ENCODE data around the gene LRRC15.
A peak's percentile ranks its signal among the peaks of the same experiment; 100 is the strongest.

Gene LRRC15

DNA sequence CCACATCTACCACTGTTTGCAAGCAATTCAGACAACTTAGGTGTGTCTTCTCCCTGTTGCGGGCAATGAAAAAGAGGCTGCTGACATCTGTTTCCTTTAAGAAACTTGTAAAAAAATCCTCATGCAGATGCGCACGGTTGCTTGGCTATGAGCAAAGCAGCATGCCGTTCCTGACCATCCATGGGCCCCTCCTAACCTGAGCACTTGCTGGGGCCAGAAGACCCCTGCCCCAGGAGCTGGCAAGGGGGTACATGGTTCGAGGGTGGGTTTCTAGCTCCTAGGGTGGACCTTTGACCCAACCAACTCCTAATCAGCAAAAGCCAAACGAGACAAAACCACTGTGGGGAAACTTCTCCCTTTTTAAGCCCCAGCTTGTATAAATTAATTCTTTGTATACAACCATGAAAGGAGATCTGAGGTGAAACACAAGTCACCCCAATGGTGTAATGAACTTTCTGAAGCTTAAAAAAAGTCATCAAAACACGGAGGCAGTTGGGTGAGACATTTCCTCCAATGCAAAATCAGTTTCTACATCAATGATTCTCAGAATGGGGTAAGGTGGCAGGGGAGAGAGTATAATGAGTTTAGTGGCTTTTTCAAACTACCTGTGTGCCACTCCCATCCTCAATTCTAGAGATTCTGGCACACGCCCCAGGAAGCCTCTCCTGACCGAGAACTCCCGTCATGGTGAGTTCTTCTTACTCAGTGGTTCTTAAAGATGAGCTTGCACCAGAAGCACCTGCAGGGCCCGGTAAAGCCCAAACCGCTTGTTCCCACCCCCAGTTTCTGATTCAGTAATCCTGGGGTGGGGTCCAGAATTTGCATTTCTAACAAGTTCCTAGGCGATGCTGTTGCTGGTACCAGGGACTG, 62.5 kb downstream of the LRRC15 start:
- no peak overlapping the region for H3K14ac ChIP-seq (ENCODE audit: low read length in 2 of 2)
- H2AFZ ChIP-seq (ENCODE audit: low read depth, low read length) = no peak overlapping the region
- no peak overlapping the region for H3K23ac ChIP-seq (ENCODE audit: low read length in 2 of 2)
- no peaks in the 10 kb centered on the region for H3K9me3 ChIP-seq (ENCODE audit: control insufficient read depth, low read length)
- H2BK12ac ChIP-seq (ENCODE audit: low read length in 2 of 2) = no peak overlapping the region
- H2BK15ac ChIP-seq (ENCODE audit: low read depth, poor library complexity, severe bottlenecking) = no peak overlapping the region
- H3K4ac ChIP-seq (ENCODE audit: low read depth in 1 of 2, low read length in 2 of 2) = no peak overlapping the region
- H3K4me3 ChIP-seq (ENCODE audit: insufficient read depth in 1 of 2, low read depth in 1 of 2, low read length in 2 of 2) = no peak overlapping the region
- no peaks in the 10 kb centered on the region for H3K36me3 ChIP-seq (ENCODE audit: control insufficient read depth in 1 of 2, insufficient read depth in 2 of 2, low read depth in 1 of 2, low read length in 2 of 2)
- no peak overlapping the region for H4K91ac ChIP-seq (ENCODE audit: low read length)
- peaks cover 16 to 72% of the 10 kb centered on the region in 2 experiments for H3K27me3 ChIP-seq (ENCODE audit: control insufficient read depth in 1 of 2, insufficient read depth in 1 of 2, low read length in 2 of 2)
- no peak overlapping the region for H3K18ac ChIP-seq (ENCODE audit: low read depth in 1 of 2, low read length in 2 of 2)
- H3K4me2 ChIP-seq (ENCODE audit: low read length, poor library complexity, severe bottlenecking) = no peak overlapping the region
- DNase-seq = no peak
- H3K9ac ChIP-seq (ENCODE audit: low read length) = no peak overlapping the region
- no peak overlapping the region for H2AK5ac ChIP-seq (ENCODE audit: low read length, severe bottlenecking)
- no peaks in the 10 kb centered on the region for H3K79me1 ChIP-seq (replicated peaks; ENCODE audit: low read length, poor library complexity, severe bottlenecking)
- no peak overlapping the region for H2BK5ac ChIP-seq (ENCODE audit: low read depth, low read length, poor library complexity, severe bottlenecking)
- H4K8ac ChIP-seq (ENCODE audit: low read length) = no peak overlapping the region
- H3K27ac ChIP-seq (ENCODE audit: low read length, poor library complexity, severe bottlenecking) = no peak overlapping the region
- H3K4me1 ChIP-seq (ENCODE audit: control insufficient read depth, insufficient read depth, low read depth, low read length) = peaks cover 13% of the 10 kb centered on the region
- no peak overlapping the region for H2BK120ac ChIP-seq (ENCODE audit: low read depth, low read length)
- 89% methylated on average over 12 of the region's 13 CpGs for WGBS

DNA sequence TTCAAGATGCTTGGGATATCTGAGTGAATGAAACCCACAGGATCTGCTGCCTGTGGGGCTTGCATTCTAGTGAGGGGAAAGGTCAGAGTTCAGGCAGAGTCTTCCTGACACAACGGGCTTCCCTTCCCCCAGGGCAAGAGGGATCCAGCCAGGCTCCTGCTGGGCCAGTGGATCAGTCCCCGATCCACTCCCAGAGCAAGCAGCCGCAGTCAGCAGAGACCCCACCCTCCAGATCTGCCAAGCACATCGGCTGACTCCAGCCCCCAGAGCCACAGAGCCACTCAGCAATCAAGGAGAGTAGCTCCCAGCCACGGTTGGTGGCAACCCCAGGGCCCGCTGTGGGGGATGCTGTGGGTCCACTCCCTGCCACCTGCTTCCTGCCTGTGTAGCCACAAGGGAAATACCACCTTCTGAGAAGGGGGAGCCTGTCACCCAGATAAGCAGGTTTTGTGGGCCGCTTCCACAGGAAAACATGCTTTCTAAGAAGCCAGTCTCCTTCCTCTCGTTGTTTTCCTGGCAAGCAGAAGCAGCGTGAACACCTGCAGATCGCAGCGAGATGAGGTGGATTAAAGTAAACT, 63.3 kb downstream of the LRRC15 start:
- Histone ChIP-seq H4K8ac (ENCODE audit: low read length) (no peak overlapping the region), H4K91ac (ENCODE audit: low read length) (no peak overlapping the region), H3K9ac (ENCODE audit: low read length) (no peak overlapping the region), H2BK15ac (ENCODE audit: low read depth, poor library complexity, severe bottlenecking) (no peak overlapping the region), H3K36me3 (ENCODE audit: control insufficient read depth in 1 of 2, insufficient read depth in 2 of 2, low read depth in 1 of 2, low read length in 2 of 2) (no peaks in the 10 kb centered on the region), H3K4me2 (ENCODE audit: low read length, poor library complexity, severe bottlenecking) (no peak overlapping the region), H3K9me3 (ENCODE audit: control insufficient read depth, low read length) (no peaks in the 10 kb centered on the region), H3K18ac (ENCODE audit: low read depth in 1 of 2, low read length in 2 of 2) (peak overlapping the region in 1 of 2 experiments; percentile 48), H3K4me1 (ENCODE audit: control insufficient read depth, insufficient read depth, low read depth, low read length) (peaks cover 13% of the 10 kb centered on the region), H2AK5ac (ENCODE audit: low read length, severe bottlenecking) (no peak overlapping the region), H3K27ac (ENCODE audit: low read length, poor library complexity, severe bottlenecking) (no peak overlapping the region), H3K23ac (ENCODE audit: low read length in 2 of 2) (no peak overlapping the region), H2AFZ (ENCODE audit: low read depth, low read length) (no peak overlapping the region), H3K14ac (ENCODE audit: low read length in 2 of 2) (no peak overlapping the region), H3K27me3 (ENCODE audit: control insufficient read depth in 1 of 2, insufficient read depth in 1 of 2, low read length in 2 of 2) (peaks cover 9 to 64% of the 10 kb centered on the region in 2 experiments), H3K4ac (ENCODE audit: low read depth in 1 of 2, low read length in 2 of 2) (no peak overlapping the region), H3K79me1 (replicated peaks; ENCODE audit: low read length, poor library complexity, severe bottlenecking) (no peaks in the 10 kb centered on the region), H2BK5ac (ENCODE audit: low read depth, low read length, poor library complexity, severe bottlenecking) (no peak overlapping the region), H2BK12ac (ENCODE audit: low read length in 2 of 2) (peak overlapping the region in 1 of 2 experiments; percentile 7), H3K4me3 (ENCODE audit: insufficient read depth in 1 of 2, low read depth in 1 of 2, low read length in 2 of 2) (no peak overlapping the region), H2BK120ac (ENCODE audit: low read depth, low read length) (no peak overlapping the region)
- DNase-seq = no peak
- WGBS = 66% methylated on average over 11 of the region's 11 CpGs

DNA sequence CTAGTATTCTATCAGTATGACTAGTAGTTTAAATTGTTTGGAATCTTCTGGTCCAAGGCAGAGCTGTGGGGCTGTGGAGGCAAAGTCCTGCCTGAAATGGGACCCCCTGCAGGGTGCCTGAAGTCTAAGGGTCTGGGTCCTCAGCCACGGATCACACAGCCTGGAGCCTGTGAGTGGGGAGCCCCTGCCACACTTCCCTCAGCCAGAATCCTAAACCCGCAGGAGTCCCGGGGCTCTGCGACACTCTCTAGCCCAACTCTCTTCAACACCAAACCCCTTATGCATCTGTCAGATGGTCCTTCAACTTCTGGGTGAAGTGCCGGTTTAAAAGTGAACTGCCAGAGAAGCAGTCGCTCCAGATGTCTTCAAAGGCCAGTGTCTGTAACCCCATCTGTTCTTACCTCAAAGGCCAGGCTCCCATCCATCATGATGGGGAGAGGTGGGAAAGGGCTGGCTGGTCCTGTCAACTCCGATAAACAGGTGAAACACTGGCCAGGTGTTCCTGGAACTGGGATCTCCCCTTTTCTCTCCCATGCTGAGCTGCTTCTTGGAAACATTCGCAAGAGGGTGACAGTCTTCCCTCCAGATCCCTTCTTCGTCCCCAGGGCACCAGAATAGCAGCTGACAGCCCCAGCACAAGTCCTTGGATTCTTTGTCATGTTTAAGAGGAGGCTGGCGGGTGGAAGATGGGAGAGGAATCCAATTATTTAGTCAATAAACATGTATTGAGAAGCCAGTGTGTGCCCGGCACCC, 64.0 kb downstream of the LRRC15 start:
- Histone ChIP-seq H3K4ac (ENCODE audit: low read depth in 1 of 2, low read length in 2 of 2) (no peak overlapping the region), H3K4me1 (ENCODE audit: control insufficient read depth, insufficient read depth, low read depth, low read length) (peaks cover 13% of the 10 kb centered on the region), H3K4me3 (ENCODE audit: insufficient read depth in 1 of 2, low read depth in 1 of 2, low read length in 2 of 2) (no peak overlapping the region), H2AFZ (ENCODE audit: low read depth, low read length) (no peak overlapping the region), H4K8ac (ENCODE audit: low read length) (no peak overlapping the region), H3K23ac (ENCODE audit: low read length in 2 of 2) (no peak overlapping the region), H2BK120ac (ENCODE audit: low read depth, low read length) (no peak overlapping the region), H3K14ac (ENCODE audit: low read length in 2 of 2) (no peak overlapping the region), H2BK5ac (ENCODE audit: low read depth, low read length, poor library complexity, severe bottlenecking) (no peak overlapping the region), H3K79me1 (replicated peaks; ENCODE audit: low read length, poor library complexity, severe bottlenecking) (no peaks in the 10 kb centered on the region), H2AK5ac (ENCODE audit: low read length, severe bottlenecking) (no peak overlapping the region), H3K9me3 (ENCODE audit: control insufficient read depth, low read length) (no peaks in the 10 kb centered on the region), H3K18ac (ENCODE audit: low read depth in 1 of 2, low read length in 2 of 2) (no peak overlapping the region), H3K4me2 (ENCODE audit: low read length, poor library complexity, severe bottlenecking) (no peak overlapping the region), H2BK12ac (ENCODE audit: low read length in 2 of 2) (peak overlapping the region in 1 of 2 experiments; percentile 7), H4K91ac (ENCODE audit: low read length) (no peak overlapping the region), H3K36me3 (ENCODE audit: control insufficient read depth in 1 of 2, insufficient read depth in 2 of 2, low read depth in 1 of 2, low read length in 2 of 2) (no peaks in the 10 kb centered on the region), H3K9ac (ENCODE audit: low read length) (no peak overlapping the region), H3K27me3 (ENCODE audit: control insufficient read depth in 1 of 2, insufficient read depth in 1 of 2, low read length in 2 of 2) (peaks cover 9 to 58% of the 10 kb centered on the region in 2 experiments), H3K27ac (ENCODE audit: low read length, poor library complexity, severe bottlenecking) (no peak overlapping the region), H2BK15ac (ENCODE audit: low read depth, poor library complexity, severe bottlenecking) (no peak overlapping the region)
- no peak for DNase-seq
- 74% methylated on average over 11 of the region's 11 CpGs for WGBS

Data from mesenchymal stem cell (in vitro differentiated cells and primary cell).